ENCODE data around the gene TOB1. TPM values are rescaled to one million over a fixed set of nuclear protein-coding genes. Genes with fewer than 3 reads are reported as not detected.
A peak's percentile ranks its signal among the peaks of the same experiment; 100 is the strongest.

Gene TOB1
- total RNA-seq, 1 experiment from 2014 or later = 86.0 TPM

- Histone ChIP-seq H3K27ac (ENCODE audit: low read depth, low read length) (0 out of 2 replicates have a peak overlapping the region, but pooled peaks have one; percentile 6), H3K27me3 (ENCODE audit: insufficient read depth, low read length) (no peaks in the 10 kb centered on the region), H3K4me2 (ENCODE audit: low read length) (peak overlapping the region; percentile 56; the same call in 1 of the 2 replicates), H3K79me2 (ENCODE audit: insufficient read depth, low read length) (no peaks in the 10 kb centered on the region), H2AFZ (ENCODE audit: low read depth, low read length, poor library complexity, severe bottlenecking) (no peak overlapping the region), H3K9me2 (ENCODE audit: insufficient read depth) (no peaks in the 10 kb centered on the region), H3K9me3 (ENCODE audit: control insufficient read depth in 1 of 2, insufficient read depth in 1 of 2, low read depth in 1 of 2, low read length in 2 of 2) (no peaks in the 10 kb centered on the region), H3K9ac (ENCODE audit: low read length) (0 out of 2 replicates have a peak overlapping the region, but pooled peaks have one; percentile 3), H3K4me1 (ENCODE audit: control insufficient read depth in 1 of 2, insufficient read depth in 2 of 2, low read length in 2 of 2) (peaks cover 34 to 43% of the 10 kb centered on the region in 2 experiments), H3K36me3 (ENCODE audit: control insufficient read depth in 1 of 2, insufficient read depth in 2 of 2, low read length in 2 of 2) (no peaks in the 10 kb centered on the region), H4K20me1 (ENCODE audit: insufficient read depth) (no peaks in the 10 kb centered on the region), H3K4me3 (replicated peaks in 1 of 2; ENCODE audit: low read depth in 1 of 2, low read length in 2 of 2) (no peak overlapping the region)
- no TSS peak for BruUV-seq (replicated peaks)
- intact Hi-C loops (cut with micrococcal nuclease) = no loop called here
- RAD21 ChIA-PET (ENCODE audit: low non-redundant PET in 1 of 2, low total read pairs in 2 of 2, uncharacterized antibody in 2 of 2, unreplicated experiment in 2 of 2) = no interaction called here
- TF ChIP-seq RAD21 (IDR thresholded peaks at IDR 0.05; ENCODE audit: low read depth) (no peak), CEBPB (IDR thresholded peaks at IDR 0.05; ENCODE audit: low read depth) (no peak), EZH2phosphoT487 (IDR thresholded peaks at IDR 0.05; ENCODE audit: borderline replicate concordance) (no peak), ZFX (IDR thresholded peaks at IDR 0.05) (no peak), POLR2A (IDR thresholded peaks at IDR 0.05; ENCODE audit: borderline replicate concordance, extremely low read depth, insufficient read depth, insufficient read length) (no peak), SRF (IDR thresholded peaks at IDR 0.05; ENCODE audit: low read depth) (no peak), SP1 (IDR thresholded peaks at IDR 0.05; ENCODE audit: low read depth) (no peak), ATF3 (IDR thresholded peaks at IDR 0.05) (no peak), ELF1 (IDR thresholded peaks at IDR 0.05; ENCODE audit: borderline replicate concordance, low read depth) (no peak)
- TF ChIP-seq, protein P1, sequence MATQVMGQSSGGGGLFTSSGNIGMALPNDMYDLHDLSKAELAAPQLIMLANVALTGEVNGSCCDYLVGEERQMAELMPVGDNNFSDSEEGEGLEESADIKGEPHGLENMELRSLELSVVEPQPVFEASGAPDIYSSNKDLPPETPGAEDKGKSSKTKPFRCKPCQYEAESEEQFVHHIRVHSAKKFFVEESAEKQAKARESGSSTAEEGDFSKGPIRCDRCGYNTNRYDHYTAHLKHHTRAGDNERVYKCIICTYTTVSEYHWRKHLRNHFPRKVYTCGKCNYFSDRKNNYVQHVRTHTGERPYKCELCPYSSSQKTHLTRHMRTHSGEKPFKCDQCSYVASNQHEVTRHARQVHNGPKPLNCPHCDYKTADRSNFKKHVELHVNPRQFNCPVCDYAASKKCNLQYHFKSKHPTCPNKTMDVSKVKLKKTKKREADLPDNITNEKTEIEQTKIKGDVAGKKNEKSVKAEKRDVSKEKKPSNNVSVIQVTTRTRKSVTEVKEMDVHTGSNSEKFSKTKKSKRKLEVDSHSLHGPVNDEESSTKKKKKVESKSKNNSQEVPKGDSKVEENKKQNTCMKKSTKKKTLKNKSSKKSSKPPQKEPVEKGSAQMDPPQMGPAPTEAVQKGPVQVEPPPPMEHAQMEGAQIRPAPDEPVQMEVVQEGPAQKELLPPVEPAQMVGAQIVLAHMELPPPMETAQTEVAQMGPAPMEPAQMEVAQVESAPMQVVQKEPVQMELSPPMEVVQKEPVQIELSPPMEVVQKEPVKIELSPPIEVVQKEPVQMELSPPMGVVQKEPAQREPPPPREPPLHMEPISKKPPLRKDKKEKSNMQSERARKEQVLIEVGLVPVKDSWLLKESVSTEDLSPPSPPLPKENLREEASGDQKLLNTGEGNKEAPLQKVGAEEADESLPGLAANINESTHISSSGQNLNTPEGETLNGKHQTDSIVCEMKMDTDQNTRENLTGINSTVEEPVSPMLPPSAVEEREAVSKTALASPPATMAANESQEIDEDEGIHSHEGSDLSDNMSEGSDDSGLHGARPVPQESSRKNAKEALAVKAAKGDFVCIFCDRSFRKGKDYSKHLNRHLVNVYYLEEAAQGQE (IDR thresholded peaks at IDR 0.05; ENCODE audit: low read depth) = no peak
- CTCF ChIA-PET = no interaction called here
- DNase-seq (ENCODE audit: low read depth, low spot score) = no peak
- ATAC-seq = no peak
- POLR2A ChIA-PET = interaction anchor here (0.9 to 11.1 kb wide), 2 partner anchors 13 to 25 kb away, joined by 3 to 89 read pairs; partner anchors contain the start of gene TOB1
Observed at GRCh38 chr17:50891577-50891989, 25.4 kb upstream of the TOB1 start.
